Left hindlimb (tissue), 1 donor: ENCODE measurements around the gene ANKS1B.

Experiments
- DNase-seq: peaks from one replicate; pipeline ENCODE4 v3.0.0-alpha.2; 2018

The ANKS1B gene

GRCh38 chr12:98740751-98741150 is 1244.0 kb downstream of the ANKS1B start:
- DNase-seq = no peak

GRCh38 chr12:98738539-98738938 is 1246.2 kb downstream of the ANKS1B start:
- DNase-seq = no peak

- no peak for DNase-seq
Measured at GRCh38 chr12:98738002-98738401, 1246.7 kb downstream of the ANKS1B start.

DNA sequence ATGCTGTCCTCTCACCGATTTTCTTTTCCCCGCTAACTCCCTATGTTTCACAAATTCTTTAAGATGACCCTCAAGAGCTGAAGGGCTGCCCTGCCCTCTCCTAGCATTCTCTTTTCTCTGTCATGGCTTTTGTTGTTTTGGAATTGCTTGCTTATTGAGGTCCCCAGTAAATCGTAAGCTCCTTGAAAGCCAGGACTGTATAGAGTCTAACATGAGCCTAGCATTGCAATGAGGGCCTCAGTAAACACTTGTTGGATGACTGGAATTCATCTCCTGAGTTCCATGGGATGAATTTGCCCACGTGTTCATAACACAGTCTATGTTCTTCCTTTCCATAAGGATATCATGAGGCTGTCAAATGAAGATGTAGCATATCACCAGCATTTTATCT is 1247.4 kb downstream of the ANKS1B start:
- no peak for DNase-seq

- DNase-seq = no peak
Measured at GRCh38 chr12:98736352-98737321, 1248.1 kb downstream of the ANKS1B start.

DNA sequence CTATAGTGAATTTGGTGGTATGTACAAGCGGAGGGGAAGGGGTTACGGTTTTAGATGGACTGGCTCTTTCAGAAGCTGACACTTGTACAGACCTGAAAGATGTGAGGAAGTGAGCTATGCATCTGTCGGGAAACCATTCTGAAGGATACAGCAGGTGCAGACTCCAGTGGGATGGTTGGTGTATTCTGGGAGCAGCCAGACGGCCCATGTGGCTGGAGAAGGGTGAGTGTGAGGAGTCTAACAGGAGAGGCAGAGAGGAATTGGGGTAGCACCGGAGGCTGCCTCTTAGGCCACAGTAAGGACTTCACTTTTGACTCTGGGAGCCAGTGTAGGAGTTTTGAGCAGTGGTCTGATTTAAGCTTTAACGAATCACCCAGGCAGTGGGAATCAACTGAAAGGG is 1248.9 kb downstream of the ANKS1B start:
- DNase-seq = no peak

DNA sequence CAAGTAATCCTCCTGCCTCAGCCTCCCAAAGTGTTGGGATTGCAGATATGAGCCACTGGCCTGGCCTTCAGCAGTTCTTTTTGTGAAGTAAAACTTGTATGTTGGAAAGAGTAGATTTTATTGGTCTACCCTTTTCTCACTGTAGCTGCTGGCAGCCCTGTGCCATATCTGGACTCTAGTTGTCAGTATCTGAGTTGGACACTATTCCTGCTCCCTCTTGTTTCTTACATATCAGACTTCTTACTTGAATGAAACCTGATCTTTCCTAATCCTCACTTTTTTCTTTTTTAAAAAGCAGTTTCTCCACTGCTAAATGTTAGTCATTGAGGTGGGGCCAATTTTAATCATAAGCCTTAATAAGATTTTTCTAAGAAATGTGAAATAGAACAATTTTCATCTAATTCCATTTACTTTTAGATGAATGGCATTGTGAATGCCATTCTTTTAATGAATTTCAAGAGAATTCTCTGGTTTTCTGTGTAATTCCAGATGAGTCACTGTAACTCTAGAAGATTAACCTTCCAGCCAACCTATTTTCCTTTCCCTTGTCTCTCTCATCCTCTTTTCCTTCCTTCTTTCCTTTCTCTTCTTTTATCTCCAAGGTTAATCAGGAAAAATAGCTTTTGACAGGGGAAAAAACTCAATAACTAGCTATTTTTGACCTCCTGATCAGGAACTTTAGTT is 1250.9 kb downstream of the ANKS1B start:
- no peak for DNase-seq

DNA sequence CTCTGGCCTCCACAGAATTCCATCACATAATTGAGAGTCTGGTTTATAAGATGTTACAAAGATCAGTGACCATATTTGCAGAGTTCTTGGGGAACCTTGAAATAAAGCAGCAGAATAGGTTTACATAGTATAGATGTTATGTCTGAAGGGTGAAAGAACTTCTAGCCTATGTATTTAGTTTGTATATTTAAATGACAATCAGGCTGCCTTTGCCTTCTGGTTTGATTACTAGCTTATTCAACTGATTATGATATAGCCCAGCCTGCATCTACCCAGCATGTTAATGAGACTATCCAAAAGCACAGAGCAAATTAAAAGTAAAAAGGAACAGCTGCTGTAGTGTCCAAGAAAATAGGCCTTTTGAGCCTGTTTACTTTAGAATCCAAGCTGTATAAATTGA is 1254.3 kb downstream of the ANKS1B start:
- DNase-seq = no peak

DNA sequence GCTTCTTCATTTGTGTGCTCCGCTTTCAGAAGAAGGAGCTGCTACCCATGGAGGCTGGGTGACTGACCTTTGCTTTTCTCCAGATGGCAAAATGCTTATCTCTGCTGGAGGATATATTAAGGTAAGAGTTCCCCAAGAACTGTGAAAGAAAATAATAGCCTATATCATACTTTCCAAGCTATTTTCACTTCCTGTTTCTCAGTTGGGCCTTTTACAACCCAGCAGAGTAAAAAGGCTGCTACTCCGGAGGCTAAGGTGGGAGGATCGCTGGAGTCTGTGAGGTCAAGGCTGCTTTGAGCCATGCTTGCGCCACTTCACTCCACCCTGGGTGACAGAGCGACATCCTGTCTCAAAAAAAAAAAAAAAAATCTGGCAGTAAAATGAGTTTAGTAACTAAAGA is 1257.5 kb downstream of the ANKS1B start:
- no peak for DNase-seq

- DNase-seq = no peak
Measured at GRCh38 chr12:98725476-98726247, 1259.1 kb downstream of the ANKS1B start.

DNA sequence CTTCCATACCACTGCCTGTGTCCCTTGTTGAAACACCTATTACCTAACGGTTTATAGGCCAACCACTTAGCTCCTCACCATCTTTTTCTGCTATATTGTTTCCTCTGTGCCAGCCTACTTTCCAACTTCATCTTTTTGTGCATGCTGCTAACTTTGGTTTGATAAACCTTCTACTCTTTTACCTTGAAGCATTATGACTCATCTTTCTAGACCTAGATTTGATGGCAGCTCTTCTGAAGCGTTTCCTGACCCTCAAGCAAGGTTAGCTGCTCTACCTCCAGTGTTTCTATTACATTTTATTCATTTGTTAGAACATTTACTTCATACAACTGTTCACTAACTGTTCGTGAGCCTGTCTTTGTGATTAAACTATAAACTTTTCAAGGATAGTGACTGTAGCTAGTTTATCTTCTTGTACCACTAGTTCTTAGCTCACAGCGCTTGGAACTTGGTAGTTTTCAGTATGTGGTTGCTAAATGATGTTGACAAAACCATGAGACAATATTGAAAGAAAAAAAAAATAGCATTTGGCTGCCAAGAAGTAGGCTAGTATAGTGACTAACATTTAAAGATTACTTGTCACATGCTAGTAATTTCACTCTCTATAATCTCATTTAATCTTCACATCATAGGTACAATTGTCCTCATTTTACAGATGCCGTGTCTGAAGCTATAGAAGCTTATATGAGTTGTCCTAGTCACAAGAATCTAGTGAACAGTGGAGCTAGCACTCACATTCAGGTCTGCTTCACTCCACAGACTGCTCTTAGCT is 1260.2 kb downstream of the ANKS1B start:
- DNase-seq = no peak

GRCh38 chr12:98721204-98721702 is 1263.5 kb downstream of the ANKS1B start:
- no peak for DNase-seq

DNA sequence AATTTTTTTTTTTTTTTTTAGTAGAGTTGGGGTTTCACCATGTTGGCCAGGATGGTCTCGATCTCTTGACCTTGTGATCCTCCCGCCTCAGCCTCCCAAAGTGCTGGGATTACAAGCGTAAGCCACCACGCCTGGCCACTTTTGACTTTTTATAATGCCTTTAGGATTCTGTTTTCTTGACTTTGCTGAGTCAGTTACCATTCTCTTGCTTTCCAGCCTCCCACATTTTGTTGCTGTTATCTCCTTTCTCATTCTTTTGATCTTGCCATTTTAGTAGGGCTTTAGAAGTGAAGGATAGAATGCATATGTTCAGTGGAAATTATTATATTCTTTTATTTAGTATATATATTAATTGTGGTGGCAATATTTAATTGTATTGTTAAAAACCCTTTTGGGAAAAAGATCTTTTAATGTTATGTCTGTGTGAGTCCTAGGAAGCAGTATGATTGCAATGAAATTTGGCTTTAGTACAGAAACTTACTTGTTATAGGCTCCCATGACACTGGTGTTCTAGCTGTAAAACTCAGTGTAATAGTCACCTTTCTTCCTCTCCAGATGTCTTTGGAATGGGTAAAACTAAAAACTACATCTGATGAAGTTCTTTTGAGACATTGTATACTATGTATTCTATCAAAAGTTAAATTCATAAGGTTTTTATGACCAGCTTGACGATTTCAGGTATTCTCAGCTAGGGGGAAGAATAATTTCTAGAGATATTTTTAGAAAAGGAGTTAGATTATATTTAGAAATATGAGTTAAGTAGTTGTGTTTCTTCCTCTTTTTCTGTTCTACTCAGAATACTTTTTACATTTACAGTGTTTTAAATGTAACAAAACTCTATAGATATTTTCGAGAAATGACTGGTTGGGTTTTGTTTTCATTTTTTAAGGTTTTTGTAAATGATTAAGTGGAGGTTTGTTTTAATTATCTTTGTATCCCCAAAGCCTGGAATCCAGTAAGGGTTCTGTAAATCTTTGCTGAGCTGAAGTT is 1264.9 kb downstream of the ANKS1B start:
- no peak for DNase-seq

- no peak for DNase-seq
Measured at GRCh38 chr12:98714426-98714825, 1270.3 kb downstream of the ANKS1B start.

DNA sequence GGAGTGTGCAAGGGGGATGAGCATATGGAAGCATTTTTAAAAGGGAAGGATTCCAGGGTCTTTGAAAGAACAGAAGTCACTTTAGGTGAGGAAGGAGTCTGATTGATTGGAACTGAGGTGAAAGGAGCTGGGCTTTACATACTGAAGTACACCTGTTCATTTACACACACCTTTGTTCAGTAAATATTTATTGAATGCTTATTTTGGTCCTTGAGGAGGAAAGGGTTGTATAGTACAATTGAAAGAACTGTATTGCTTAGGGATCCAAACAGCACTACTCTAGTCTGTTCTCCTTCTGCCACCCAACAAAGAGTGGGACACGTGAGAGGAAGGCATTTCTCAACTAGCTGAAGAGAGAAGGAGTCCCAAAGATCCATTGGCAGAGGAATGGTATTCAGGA is 1275.7 kb downstream of the ANKS1B start:
- no peak for DNase-seq

DNA sequence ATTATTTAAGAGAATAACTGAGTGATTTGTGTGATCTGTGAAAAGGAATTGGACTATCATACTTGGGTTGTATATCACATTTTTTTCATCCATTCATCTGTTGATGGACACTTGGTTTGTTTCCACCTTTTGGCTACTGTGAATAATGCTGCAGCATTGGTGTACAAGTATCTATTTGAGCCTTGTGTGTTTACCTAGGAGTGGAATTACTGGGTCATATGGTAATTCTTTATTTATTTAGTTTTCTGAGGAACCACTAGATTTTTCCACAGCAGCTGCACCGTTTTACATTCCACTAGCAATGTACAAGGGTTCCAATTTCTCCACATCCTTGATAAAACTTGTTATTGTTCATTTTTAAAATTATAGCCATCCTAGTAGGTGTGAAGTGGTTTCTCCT is 1283.6 kb downstream of the ANKS1B start:
- DNase-seq = no peak

DNA sequence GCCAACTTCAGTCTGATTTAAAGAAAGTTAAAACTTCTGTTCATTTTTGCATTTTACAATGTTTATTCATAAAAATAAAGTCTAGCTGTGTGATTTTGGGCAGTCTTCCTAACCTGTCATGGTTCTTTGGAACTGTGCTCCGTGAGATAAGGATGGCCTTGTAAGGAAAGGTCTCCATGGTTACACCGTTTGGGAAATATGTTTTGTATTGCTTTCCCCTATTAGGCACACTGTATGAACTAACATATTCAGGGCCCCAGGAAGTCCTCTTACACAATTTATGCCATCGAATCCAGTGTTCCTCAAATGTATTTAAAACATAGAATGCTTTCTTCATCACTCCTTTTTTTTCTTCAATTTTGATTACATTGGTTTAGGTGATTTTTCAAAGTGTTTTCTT is 1285.2 kb downstream of the ANKS1B start:
- DNase-seq = no peak

DNA sequence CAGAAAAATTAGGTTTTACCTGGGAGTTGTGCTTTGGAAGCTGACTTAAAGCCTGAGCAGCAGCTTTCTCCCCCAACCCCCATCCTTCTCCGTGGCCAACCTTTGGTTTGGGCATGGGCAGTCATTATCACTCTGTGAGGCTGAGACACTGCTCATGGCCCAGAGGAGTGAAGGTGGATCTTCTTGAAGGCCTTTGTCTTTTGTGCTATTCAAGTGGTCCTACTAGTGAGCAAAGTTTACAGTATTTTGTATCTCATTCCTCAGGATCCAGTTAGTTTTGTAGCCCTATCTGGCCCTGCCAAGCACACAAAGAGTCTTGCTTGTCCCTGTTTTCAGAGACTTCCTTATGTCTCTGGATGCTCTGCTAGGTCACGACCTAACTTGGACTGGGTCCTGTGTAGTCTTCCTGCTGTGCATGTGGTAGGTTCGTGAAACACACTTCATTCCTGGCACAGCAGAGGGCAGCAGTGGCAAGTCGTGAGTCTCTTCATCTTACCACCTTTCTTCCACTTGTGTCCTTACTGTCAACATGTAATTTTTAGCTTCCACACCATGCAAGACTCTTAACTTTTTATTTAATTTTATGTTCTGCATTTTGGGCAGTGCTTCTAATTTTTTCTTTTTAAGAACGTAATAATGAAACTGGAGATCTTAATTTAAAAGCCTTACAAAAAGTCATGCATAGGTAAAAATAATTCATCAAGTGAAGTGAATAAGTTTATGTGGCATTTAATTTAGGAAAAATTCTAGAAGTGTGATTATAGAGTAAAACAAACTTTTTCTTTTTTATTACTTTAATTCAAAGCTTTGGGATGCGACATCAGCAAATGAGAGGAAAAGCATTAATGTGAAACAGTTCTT is 1285.9 kb downstream of the ANKS1B start:
- DNase-seq = peak; percentile 48

- DNase-seq = no peak
Measured at GRCh38 chr12:98697209-98697608, 1287.5 kb downstream of the ANKS1B start.

DNA sequence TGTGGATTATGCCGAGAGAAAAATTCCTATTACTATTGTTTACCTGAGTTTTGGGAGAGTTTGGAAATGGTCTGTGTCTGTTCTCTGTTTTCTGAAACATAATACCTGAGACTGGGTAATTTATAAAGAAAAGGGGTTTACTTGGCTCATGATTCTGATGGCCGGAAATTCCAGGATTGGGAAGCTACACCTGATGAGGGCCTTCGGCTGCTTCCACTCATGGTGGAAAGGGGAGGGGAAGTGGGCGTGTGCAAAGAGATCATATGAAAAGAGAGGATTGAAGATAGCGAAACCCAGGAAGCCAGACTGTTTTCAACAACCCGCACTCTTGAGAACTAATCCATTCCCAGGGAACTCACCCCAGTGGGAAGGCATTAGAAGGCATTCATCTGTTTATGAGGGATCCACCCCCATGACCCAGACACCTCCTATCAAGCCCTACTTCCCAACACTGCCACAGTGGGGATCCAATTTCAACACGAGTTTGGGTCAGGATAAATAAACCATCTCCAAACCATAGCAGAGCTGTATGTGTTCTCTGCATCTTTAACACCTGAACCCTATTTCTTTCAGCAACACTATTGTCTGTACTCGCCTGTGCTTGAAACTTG is 1288.6 kb downstream of the ANKS1B start:
- DNase-seq = no peak
